GM12891 (cell line): ENCODE measurements around the gene FKBP15.

Source experiments
- POLR2A ChIP-seq: IDR thresholded peaks from 2 replicates; pipeline ENCODE4 v1.6.1; 2011; ENCODE audit warnings: low read depth, low read length, control low read depth
- POLR2AphosphoS5 ChIP-seq: IDR thresholded peaks from 2 replicates; pipeline ENCODE4 v1.6.1; 2011; ENCODE audit warnings: low read depth, low read length, control low read depth
- SPI1 ChIP-seq: IDR thresholded peaks from 2 replicates; pipeline ENCODE4 v1.6.1; 2011; ENCODE audit warnings: low read depth, low read length, control low read depth
- TAF1 ChIP-seq: IDR thresholded peaks from 2 replicates; pipeline ENCODE4 v1.6.1; 2011; ENCODE audit warnings: low read depth, low read length, control low read depth

- TF ChIP-seq POLR2AphosphoS5: no peak
- no peak for TF ChIP-seq TAF1
- no peak for TF ChIP-seq POLR2A
- no peak for TF ChIP-seq SPI1
Observed at GRCh38 chr9:113181165-113181564, 39.9 kb downstream of the FKBP15 start.
